ENCODE measurements around the gene GFRA1. TPM values are rescaled to one million over a fixed set of nuclear protein-coding genes. Genes with fewer than 3 reads are reported as not detected.

The GFRA1 gene
- total RNA-seq, 1 donor from 2014 or later: 7.3 TPM

DNA sequence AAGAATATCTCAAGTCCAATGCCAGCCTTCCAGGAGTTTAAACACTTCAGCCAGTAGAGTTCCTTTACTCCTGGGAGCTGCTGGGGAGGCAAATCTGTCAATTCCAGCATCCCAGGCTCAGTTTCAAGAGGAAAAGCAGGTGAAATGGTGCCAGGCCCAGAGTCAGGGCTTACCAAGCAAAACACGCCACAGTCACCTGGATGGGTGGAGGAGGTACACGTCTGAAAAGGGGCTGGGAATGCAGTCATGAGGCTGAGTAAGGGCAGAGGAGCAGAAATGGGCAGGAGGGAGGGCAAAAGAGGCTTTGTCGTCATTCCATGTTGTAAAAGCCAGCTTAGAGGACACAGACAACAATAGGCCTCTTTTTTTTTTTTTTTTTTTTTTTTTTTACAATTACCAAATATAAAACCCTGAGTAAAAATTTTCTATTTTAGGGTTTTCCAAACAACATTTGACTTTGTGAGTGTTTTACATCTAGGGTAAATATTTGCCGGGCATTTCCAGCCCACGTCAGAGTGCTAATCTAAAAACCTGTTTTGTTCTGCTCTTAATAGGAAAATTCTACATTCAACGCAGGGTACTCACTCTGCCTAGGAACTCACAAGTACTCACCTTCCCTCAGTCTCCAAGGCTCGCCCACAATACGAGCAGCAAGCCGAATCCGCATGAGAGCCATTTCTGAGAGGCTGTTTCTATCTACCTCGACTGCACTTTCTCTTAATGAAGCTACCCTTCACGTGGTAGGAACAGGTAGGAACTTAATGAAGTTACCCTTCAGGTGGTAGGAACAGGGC lies 21.2 kb downstream of the GFRA1 start:
- DNase-seq (ENCODE audit: missing footprints) (no peak), ATAC-seq (no peak)
- intact Hi-C loops (cut with DNase I): no loop called here

- intact Hi-C loops (cut with DNase I): no loop called here
- ATAC-seq: no peak
Measured at GRCh38 chr10:116247691-116248090, 25.3 kb downstream of the GFRA1 start.

DNA sequence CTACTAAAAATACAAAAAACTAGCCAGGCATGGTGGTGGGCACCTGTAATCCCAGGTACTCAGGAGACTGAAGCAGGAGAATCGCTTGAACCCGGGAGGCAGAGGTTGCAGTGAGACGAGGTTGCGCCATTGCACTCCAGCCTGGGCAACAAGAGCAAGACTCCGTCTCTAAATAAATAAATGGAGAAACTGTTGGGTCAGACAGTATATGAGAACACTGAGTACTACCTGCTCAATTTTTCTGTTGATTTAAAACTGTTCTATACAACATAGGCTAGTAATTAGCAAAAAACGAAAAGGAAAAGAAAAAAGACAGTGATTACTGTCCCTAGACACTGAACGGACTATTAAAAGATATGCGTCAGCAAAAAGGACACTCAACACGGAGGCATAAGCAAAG lies 26.7 kb downstream of the GFRA1 start:
- ATAC-seq: no peak
- intact Hi-C loops (cut with DNase I): no loop called here

More at GRCh38 chr10:116247691-116248090, 25.3 kb downstream of the GFRA1 start:
- no peak for DNase-seq (ENCODE audit: missing footprints)

GRCh38 chr10:116245156-116245555 lies 27.9 kb downstream of the GFRA1 start:
- intact Hi-C loops (cut with DNase I): no loop called here
- no peak for ATAC-seq
- DNase-seq (ENCODE audit: missing footprints): no peak

More for the DNA sequence above, 26.7 kb downstream of the GFRA1 start:
- no peak for DNase-seq (ENCODE audit: missing footprints)

- DNase-seq (ENCODE audit: missing footprints) (no peak), ATAC-seq (no peak)
- intact Hi-C loops (cut with DNase I): no loop called here
Measured at GRCh38 chr10:116241642-116242410, 31.2 kb downstream of the GFRA1 start.

GRCh38 chr10:116241085-116241484 lies 31.9 kb downstream of the GFRA1 start:
- intact Hi-C loops (cut with DNase I): no loop called here
- ATAC-seq (peak; percentile 81), DNase-seq (ENCODE audit: missing footprints) (no peak)

GRCh38 chr10:116240157-116240950 lies 32.7 kb downstream of the GFRA1 start:
- ATAC-seq: no peak
- no peak for DNase-seq (ENCODE audit: missing footprints)
- intact Hi-C loops (cut with DNase I): no loop called here

- intact Hi-C loops (cut with DNase I): no loop called here
- ATAC-seq (no peak), DNase-seq (ENCODE audit: missing footprints) (no peak)
Measured at GRCh38 chr10:116239229-116239628, 33.8 kb downstream of the GFRA1 start.

- no peak for ATAC-seq
- intact Hi-C loops (cut with DNase I): no loop called here
- DNase-seq (ENCODE audit: missing footprints): no peak
Measured at GRCh38 chr10:116237970-116238369, 35.0 kb downstream of the GFRA1 start.

DNA sequence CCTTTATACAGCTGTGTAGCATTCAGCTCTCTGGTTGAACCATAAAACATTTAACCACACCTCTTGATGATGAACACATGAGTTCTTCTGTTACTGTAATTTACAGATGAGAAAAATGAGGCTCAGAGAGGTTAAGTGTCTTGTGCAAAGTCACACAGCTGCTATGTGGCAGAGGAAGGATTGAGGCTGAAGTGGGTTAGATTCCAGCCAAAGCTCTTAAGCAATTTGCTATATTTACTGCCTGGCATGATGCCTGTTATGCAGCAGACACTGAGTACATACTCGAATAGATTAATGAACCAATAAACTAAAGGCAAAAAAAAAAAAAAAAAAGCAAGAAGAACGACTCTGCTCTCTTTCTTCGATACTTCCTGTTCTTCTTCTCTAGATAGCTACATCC lies 35.7 kb downstream of the GFRA1 start:
- no peak for ATAC-seq
- intact Hi-C loops (cut with DNase I): no loop called here

GRCh38 chr10:116233230-116233629 lies 39.8 kb downstream of the GFRA1 start:
- intact Hi-C loops (cut with DNase I): no loop called here
- ATAC-seq: no peak

More for the DNA sequence above, 35.7 kb downstream of the GFRA1 start:
- DNase-seq (ENCODE audit: missing footprints): no peak

GRCh38 chr10:116232613-116233012 lies 40.4 kb downstream of the GFRA1 start:
- DNase-seq (ENCODE audit: missing footprints) (no peak), ATAC-seq (no peak)
- intact Hi-C loops (cut with DNase I): no loop called here

More at GRCh38 chr10:116233230-116233629, 39.8 kb downstream of the GFRA1 start:
- DNase-seq (ENCODE audit: missing footprints): no peak

- DNase-seq (ENCODE audit: missing footprints) (no peak), ATAC-seq (no peak)
- intact Hi-C loops (cut with DNase I): no loop called here
Measured at GRCh38 chr10:116226766-116227165, 46.2 kb downstream of the GFRA1 start.

GRCh38 chr10:116226053-116226452 lies 47.0 kb downstream of the GFRA1 start:
- DNase-seq (ENCODE audit: missing footprints) (no peak), ATAC-seq (no peak)
- intact Hi-C loops (cut with DNase I): no loop called here

DNA sequence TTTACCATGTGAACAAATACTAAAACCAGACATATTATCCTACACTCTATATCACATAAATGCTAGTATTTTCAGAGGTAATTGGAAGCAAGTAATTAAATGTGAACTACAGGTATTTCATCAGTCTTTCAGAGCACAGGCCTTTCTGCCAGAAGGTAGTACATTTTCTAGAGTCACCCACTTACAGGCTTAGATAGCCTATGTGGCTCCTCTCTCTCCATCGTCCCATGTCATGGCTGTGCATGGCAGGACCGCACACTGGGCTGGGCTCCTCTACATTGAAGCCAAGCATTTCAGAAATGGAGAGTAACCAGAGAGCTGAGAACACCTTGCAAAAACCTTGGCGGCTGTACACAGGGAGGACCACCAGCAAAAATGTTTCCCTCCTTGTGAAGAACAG lies 49.7 kb downstream of the GFRA1 start:
- DNase-seq (ENCODE audit: missing footprints): no peak
- ATAC-seq: no peak
- intact Hi-C loops (cut with DNase I): no loop called here

GRCh38 chr10:116221053-116221452 lies 52.0 kb downstream of the GFRA1 start:
- intact Hi-C loops (cut with DNase I): no loop called here
- DNase-seq (ENCODE audit: missing footprints): no peak
- ATAC-seq: no peak

DNA sequence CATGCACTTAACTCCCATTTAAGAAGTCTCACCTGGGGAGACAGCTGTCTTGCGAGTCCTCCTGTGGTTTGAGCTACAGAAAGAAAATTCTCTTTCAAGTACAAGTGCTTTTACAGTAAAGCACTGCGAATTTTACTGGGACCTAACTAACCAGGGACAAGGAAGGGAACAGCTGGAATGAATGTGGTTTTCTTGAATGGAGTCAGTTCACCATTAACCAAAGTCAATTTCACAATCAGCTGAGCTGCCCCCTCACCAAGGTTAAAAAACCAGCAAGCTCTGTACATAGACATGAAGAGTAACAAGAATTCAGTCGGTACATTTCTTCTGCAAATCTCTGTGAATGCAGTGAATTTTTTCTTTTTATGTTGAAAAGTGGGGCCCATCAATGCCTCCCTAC lies 56.3 kb downstream of the GFRA1 start:
- ATAC-seq: no peak
- DNase-seq (ENCODE audit: missing footprints): no peak
- intact Hi-C loops (cut with DNase I): no loop called here

DNA sequence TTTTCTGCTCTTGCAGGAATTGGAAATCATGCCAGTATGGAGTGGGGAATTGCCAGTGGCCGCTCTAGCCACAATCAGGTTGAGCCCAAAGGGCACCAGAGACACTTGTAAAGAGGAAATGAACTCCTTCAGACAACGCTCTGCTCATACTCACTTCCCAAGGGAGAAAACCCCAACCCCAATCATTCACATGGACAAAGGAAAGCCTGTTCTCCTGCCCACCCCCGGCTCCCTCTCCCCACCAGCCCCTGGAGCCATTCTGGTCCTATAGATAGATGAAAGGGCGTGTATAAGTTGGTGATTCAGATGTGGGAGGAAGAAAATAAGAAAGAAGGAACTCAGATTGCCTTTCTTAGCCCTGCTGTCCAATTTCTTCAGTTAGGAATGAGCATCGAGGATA lies 57.4 kb downstream of the GFRA1 start:
- intact Hi-C loops (cut with DNase I): no loop called here
- DNase-seq (ENCODE audit: missing footprints) (no peak), ATAC-seq (no peak)

- ATAC-seq: no peak
- no peak for DNase-seq (ENCODE audit: missing footprints)
- intact Hi-C loops (cut with DNase I): no loop called here
Measured at GRCh38 chr10:116211682-116212081, 61.3 kb downstream of the GFRA1 start.

Data from Right ventricle myocardium inferior (tissue), 1 donor.